Activated B cell treated with CpG ODN at 0.5 μM for 24 hours (primary cell): ENCODE results near the gene LMCD1. TPM values are rescaled to one million over a fixed set of nuclear protein-coding genes. Genes with fewer than 3 reads are reported as not detected.
A peak's percentile ranks its signal among the peaks of the same experiment; 100 is the strongest.

Experiments
- ATAC-seq: fragments of 200-7000 bp; cut with Tn5 transposase; one replicate; pipeline ENCODE4 v1.10.0; 2021; ENCODE audit warnings: low read depth, mild to moderate bottlenecking, moderate library complexity
- CTCF ChIA-PET: fragments of 350-600 bp; sonication (Branson Sonifier 250); formaldehyde crosslinking; loops from one replicate; lab custom pipeline; 2021; ENCODE audit warnings: antibody characterized with exemption; lab: Charles Lee
- POLR2A ChIA-PET: fragments of 350-600 bp; sonication (Branson Sonifier 250); formaldehyde crosslinking; loops from one replicate; lab custom pipeline; 2021; ENCODE audit warnings: antibody characterized with exemption; lab: Charles Lee
- DNase-seq: peaks from one replicate; pipeline ENCODE4 v3.0.0; 2022
- H3K27ac Mint-ChIP-seq: one replicate; pipeline ENCODE4 v1.8.0; 2020; ENCODE audit warnings: mixed read lengths
- H3K27me3 Mint-ChIP-seq: one replicate; pipeline ENCODE4 v1.8.0; 2021; ENCODE audit warnings: mixed read lengths
- H3K36me3 Mint-ChIP-seq: one replicate; pipeline ENCODE4 v1.8.0; 2021; ENCODE audit warnings: low read depth, mixed read lengths
- H3K4me1 Mint-ChIP-seq: one replicate; pipeline ENCODE4 v1.8.0; 2021; ENCODE audit warnings: mixed read lengths
- H3K4me3 Mint-ChIP-seq: one replicate; pipeline ENCODE4 v1.8.0; 2020; ENCODE audit warnings: mild to moderate bottlenecking, mixed read lengths
- H3K9me3 Mint-ChIP-seq: one replicate; pipeline ENCODE4 v1.8.0; 2020; ENCODE audit warnings: mixed read lengths
- intact Hi-C: fragments of 100-400 bp; cut with micrococcal nuclease; formaldehyde crosslinking; loops from one replicate; pipeline ENCODE4 v1.15.1; 2024
- total RNA-seq: library from RNA; stranded (reverse); gene quantifications from 2 replicates; pipeline ENCODE4 v1.2.3, GENCODE V29; 2022
- TF ChIP-seq, protein P1 (sequence below): fragments of 200-600 bp; IDR thresholded peaks from one replicate; pipeline ENCODE4 v1.8.0; 2022; ENCODE audit warnings: antibody characterized with exemption, mild to moderate bottlenecking

LMCD1 gene
- total RNA-seq = 5.4 and 6.0 TPM in 2 replicates

DNA sequence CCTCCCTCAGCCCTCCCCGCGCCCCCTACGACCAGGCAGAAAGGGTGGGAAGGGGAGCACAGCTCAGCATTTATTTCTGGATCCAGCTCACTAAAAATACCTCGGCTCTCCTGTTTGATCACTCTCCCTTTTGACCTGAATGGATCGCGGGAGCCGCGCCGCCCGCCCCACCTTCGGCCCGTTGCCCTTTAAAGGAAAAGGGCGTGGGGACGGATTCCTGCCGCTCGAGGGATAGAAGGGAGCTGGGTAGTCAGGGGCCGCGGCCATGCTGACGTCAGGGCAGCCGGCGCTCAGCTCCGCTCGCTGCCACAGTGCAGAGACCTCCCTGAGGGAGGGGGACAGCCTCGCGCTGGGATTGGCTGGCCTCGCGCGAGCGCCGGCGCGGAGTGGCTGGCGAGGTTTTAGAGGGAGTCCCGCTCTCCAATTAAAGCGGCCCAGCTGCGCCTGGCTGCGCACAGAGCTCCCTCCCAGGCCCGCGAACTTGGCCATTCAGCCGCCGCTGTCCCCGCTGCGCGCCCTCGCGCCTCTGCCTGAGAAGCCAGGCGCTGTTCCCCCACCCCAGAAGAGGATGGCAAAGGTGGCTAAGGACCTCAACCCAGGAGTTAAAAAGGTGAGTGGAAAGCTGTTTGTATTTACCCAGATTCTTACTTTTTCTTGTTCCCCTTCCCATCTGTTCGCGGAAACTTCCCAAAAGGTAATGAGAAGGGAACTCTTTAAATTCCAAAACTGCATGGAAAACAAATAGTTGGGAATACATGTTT lies at the start of gene LMCD1:
Gene LMCD1, plus strand, starts transcription at position 453 of the 761 bp plus-strand sequence. Its CDS starts 116 bp downstream, at position 569.
- Mint-ChIP-seq H3K4me1 (peaks cover 46% of the 10 kb centered on the region), H3K36me3 (no peaks in the 10 kb centered on the region), H3K9me3 (no peaks in the 10 kb centered on the region), H3K4me3 (peak within 1 kb of the TSS; percentile 88), H3K27ac (peak within 1 kb of the TSS; percentile 75), H3K27me3 (peaks cover 3% of the 10 kb centered on the region)
- DNase-seq = peak; percentile 64
- ChIA-PET POLR2A (interaction anchor here (0.5 kb wide), 1 partner anchor 98 kb away, joined by 5 read pairs; no protein-coding TSS in a partner anchor), CTCF (no interaction called here)
- intact Hi-C loops = loop anchor here (1.0 kb wide), 1 partner anchor 144 kb away; no protein-coding TSS in a partner anchor
- TF ChIP-seq, protein P1, sequence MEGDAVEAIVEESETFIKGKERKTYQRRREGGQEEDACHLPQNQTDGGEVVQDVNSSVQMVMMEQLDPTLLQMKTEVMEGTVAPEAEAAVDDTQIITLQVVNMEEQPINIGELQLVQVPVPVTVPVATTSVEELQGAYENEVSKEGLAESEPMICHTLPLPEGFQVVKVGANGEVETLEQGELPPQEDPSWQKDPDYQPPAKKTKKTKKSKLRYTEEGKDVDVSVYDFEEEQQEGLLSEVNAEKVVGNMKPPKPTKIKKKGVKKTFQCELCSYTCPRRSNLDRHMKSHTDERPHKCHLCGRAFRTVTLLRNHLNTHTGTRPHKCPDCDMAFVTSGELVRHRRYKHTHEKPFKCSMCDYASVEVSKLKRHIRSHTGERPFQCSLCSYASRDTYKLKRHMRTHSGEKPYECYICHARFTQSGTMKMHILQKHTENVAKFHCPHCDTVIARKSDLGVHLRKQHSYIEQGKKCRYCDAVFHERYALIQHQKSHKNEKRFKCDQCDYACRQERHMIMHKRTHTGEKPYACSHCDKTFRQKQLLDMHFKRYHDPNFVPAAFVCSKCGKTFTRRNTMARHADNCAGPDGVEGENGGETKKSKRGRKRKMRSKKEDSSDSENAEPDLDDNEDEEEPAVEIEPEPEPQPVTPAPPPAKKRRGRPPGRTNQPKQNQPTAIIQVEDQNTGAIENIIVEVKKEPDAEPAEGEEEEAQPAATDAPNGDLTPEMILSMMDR = no peak
- peak; percentile 97 for ATAC-seq

- peaks cover 2% of the 10 kb centered on the region for H3K9me3 Mint-ChIP-seq
- H3K27ac Mint-ChIP-seq = no peak overlapping the region
- DNase-seq (no peak), ATAC-seq (no peak)
- TF ChIP-seq, protein P1 = no peak
- no peaks in the 10 kb centered on the region for H3K27me3 Mint-ChIP-seq
- no peak overlapping the region for H3K4me3 Mint-ChIP-seq
- POLR2A ChIA-PET = no interaction called here
- no peaks in the 10 kb centered on the region for H3K4me1 Mint-ChIP-seq
- no peaks in the 10 kb centered on the region for H3K36me3 Mint-ChIP-seq
- intact Hi-C loops = no loop called here
- CTCF ChIA-PET = no interaction called here
Measured at GRCh38 chr3:8452112-8452511, 49.5 kb upstream of the LMCD1 start.

- no peaks in the 10 kb centered on the region for H3K36me3 Mint-ChIP-seq
- intact Hi-C loops = no loop called here
- H3K27ac Mint-ChIP-seq = no peak overlapping the region
- no peak for DNase-seq
- TF ChIP-seq, protein P1 = no peak
- no peaks in the 10 kb centered on the region for H3K27me3 Mint-ChIP-seq
- no peaks in the 10 kb centered on the region for H3K4me1 Mint-ChIP-seq
- ATAC-seq = no peak
- POLR2A ChIA-PET = no interaction called here
- CTCF ChIA-PET = no interaction called here
- H3K4me3 Mint-ChIP-seq = no peak overlapping the region
- H3K9me3 Mint-ChIP-seq = peaks cover 2% of the 10 kb centered on the region
Measured at GRCh38 chr3:8453153-8453552, 48.5 kb upstream of the LMCD1 start.

- TF ChIP-seq, protein P1 = no peak
- ChIA-PET POLR2A (no interaction called here), CTCF (no interaction called here)
- DNase-seq = no peak
- Mint-ChIP-seq H3K4me3 (no peak overlapping the region), H3K36me3 (no peaks in the 10 kb centered on the region), H3K9me3 (no peaks in the 10 kb centered on the region), H3K27me3 (no peaks in the 10 kb centered on the region), H3K4me1 (no peaks in the 10 kb centered on the region), H3K27ac (no peak overlapping the region)
- no peak for ATAC-seq
- intact Hi-C loops = no loop called here
Measured at GRCh38 chr3:8455526-8456411, 45.9 kb upstream of the LMCD1 start.

DNA sequence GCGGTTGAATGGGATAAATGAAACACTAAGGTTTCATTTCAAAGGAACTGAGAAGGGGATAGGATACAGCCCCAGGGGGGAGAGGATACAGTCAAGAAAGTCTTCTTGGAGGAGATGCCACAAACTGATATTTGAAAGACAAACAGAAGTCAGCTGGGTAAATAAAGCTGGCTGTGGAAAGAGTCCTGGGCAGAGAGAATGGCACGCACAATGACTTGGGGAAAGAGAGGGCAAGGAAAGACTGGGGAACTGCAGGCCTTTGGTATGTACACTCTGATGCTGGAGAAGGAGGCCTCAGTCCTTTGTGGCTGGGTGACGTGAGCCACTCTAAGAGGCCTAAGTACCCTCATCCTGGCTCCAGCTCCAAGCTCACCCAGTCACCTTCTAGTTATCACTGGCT lies 45.2 kb upstream of the LMCD1 start:
- Mint-ChIP-seq H3K9me3 (no peaks in the 10 kb centered on the region), H3K27me3 (no peaks in the 10 kb centered on the region), H3K27ac (no peak overlapping the region), H3K4me1 (no peaks in the 10 kb centered on the region), H3K4me3 (no peak overlapping the region), H3K36me3 (no peaks in the 10 kb centered on the region)
- ATAC-seq = no peak
- no peak for DNase-seq
- intact Hi-C loops = no loop called here
- ChIA-PET POLR2A (no interaction called here), CTCF (no interaction called here)
- TF ChIP-seq, protein P1 = no peak
